Measurements from ENCODE around the gene E2F6. TPM values are rescaled to one million over a fixed set of nuclear protein-coding genes. Genes with fewer than 3 reads are reported as not detected.

Gene E2F6
- polyA plus RNA-seq, 1 experiment: 17.9 TPM

GRCh38 chr2:11494310-11494709 is 28.3 kb upstream of the E2F6 start:
- CTCF ChIA-PET: interaction anchor here (1.3 kb wide), 1 partner anchor 362 kb away, joined by 3 read pairs; no protein-coding TSS in a partner anchor

DNA sequence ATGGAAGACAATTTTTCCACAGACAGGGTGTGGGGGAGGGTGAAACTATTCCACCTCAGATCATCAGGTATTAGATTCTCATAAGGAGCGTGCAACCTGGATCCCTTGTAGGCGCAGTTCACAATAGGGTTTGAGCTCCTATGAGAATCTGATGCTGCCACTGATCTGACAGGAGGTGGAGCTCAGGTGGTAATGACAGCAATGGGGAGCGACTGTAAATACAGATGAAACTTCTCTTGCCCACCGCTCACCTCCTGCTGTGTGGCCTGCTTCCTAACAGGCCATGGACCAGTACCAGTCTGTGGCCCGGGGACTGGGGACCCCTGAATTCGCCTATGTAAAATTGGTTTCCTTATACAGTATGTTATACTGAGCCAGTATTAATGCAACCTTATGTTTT is 27.3 kb upstream of the E2F6 start:
- DNase-seq (ENCODE audit: low read depth, low spot score): no peak
- H3K4me3 ChIP-seq (ENCODE audit: low read depth, low read length): no peak overlapping the region
- no peak overlapping the region for H3K27ac ChIP-seq (ENCODE audit: low read depth, low read length)
- H3K9me3 ChIP-seq (ENCODE audit: control insufficient read depth, insufficient read depth, low read length): no peaks in the 10 kb centered on the region
- CTCF ChIA-PET: no interaction called here
- POLR2A ChIA-PET: no interaction called here
- TF ChIP-seq, protein P1, sequence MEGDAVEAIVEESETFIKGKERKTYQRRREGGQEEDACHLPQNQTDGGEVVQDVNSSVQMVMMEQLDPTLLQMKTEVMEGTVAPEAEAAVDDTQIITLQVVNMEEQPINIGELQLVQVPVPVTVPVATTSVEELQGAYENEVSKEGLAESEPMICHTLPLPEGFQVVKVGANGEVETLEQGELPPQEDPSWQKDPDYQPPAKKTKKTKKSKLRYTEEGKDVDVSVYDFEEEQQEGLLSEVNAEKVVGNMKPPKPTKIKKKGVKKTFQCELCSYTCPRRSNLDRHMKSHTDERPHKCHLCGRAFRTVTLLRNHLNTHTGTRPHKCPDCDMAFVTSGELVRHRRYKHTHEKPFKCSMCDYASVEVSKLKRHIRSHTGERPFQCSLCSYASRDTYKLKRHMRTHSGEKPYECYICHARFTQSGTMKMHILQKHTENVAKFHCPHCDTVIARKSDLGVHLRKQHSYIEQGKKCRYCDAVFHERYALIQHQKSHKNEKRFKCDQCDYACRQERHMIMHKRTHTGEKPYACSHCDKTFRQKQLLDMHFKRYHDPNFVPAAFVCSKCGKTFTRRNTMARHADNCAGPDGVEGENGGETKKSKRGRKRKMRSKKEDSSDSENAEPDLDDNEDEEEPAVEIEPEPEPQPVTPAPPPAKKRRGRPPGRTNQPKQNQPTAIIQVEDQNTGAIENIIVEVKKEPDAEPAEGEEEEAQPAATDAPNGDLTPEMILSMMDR (IDR thresholded peaks at IDR 0.05; ENCODE audit: low read depth, low read length): no peak
- peaks cover 35% of the 10 kb centered on the region for H3K27me3 ChIP-seq (ENCODE audit: control insufficient read depth, insufficient read depth, low read length)

More at GRCh38 chr2:11494310-11494709, 28.3 kb upstream of the E2F6 start:
- peaks cover 45% of the 10 kb centered on the region for H3K27me3 ChIP-seq (ENCODE audit: control insufficient read depth, insufficient read depth, low read length)
- no peak for DNase-seq (ENCODE audit: low read depth, low spot score)
- no peaks in the 10 kb centered on the region for H3K9me3 ChIP-seq (ENCODE audit: control insufficient read depth, insufficient read depth, low read length)
- POLR2A ChIA-PET: no interaction called here
- H3K27ac ChIP-seq (ENCODE audit: low read depth, low read length): no peak overlapping the region
- TF ChIP-seq, protein P1 (IDR thresholded peaks at IDR 0.05; ENCODE audit: low read depth, low read length): no peak
- H3K4me3 ChIP-seq (ENCODE audit: low read depth, low read length): no peak overlapping the region

- Histone ChIP-seq H3K27ac (ENCODE audit: low read depth, low read length) (no peak overlapping the region), H3K4me3 (ENCODE audit: low read depth, low read length) (no peak overlapping the region), H3K9me3 (ENCODE audit: control insufficient read depth, insufficient read depth, low read length) (no peaks in the 10 kb centered on the region), H3K27me3 (ENCODE audit: control insufficient read depth, insufficient read depth, low read length) (peaks cover 39% of the 10 kb centered on the region)
- DNase-seq (ENCODE audit: low read depth, low spot score): no peak
- CTCF ChIA-PET: no interaction called here
- TF ChIP-seq, protein P1 (IDR thresholded peaks at IDR 0.05; ENCODE audit: low read depth, low read length): no peak
- POLR2A ChIA-PET: no interaction called here
Measured at GRCh38 chr2:11492720-11493119, 26.8 kb upstream of the E2F6 start.

- H3K27me3 ChIP-seq (ENCODE audit: control insufficient read depth, insufficient read depth, low read length): peaks cover 36% of the 10 kb centered on the region
- H3K4me3 ChIP-seq (ENCODE audit: low read depth, low read length): no peak overlapping the region
- CTCF ChIA-PET: no interaction called here
- H3K27ac ChIP-seq (ENCODE audit: low read depth, low read length): no peak overlapping the region
- DNase-seq (ENCODE audit: low read depth, low spot score): no peak
- H3K9me3 ChIP-seq (ENCODE audit: control insufficient read depth, insufficient read depth, low read length): no peaks in the 10 kb centered on the region
- POLR2A ChIA-PET: no interaction called here
- TF ChIP-seq, protein P1 (IDR thresholded peaks at IDR 0.05; ENCODE audit: low read depth, low read length): no peak
Measured at GRCh38 chr2:11492244-11492643, 26.3 kb upstream of the E2F6 start.

GRCh38 chr2:11491348-11491933 is 25.5 kb upstream of the E2F6 start:
- CTCF ChIA-PET: interaction anchor here (1.2 kb wide), 1 partner anchor 11 kb away, joined by 3 read pairs; no protein-coding TSS in a partner anchor
- H3K27ac ChIP-seq (ENCODE audit: low read depth, low read length): no peak overlapping the region
- POLR2A ChIA-PET: interaction anchor here (0.6 kb wide), 1 partner anchor 24 kb away, joined by 4 read pairs; no protein-coding TSS in a partner anchor

More at GRCh38 chr2:11491348-11491933, 25.5 kb upstream of the E2F6 start:
- no peak for DNase-seq (ENCODE audit: low read depth, low spot score)
- Histone ChIP-seq H3K9me3 (ENCODE audit: control insufficient read depth, insufficient read depth, low read length) (no peaks in the 10 kb centered on the region), H3K27me3 (ENCODE audit: control insufficient read depth, insufficient read depth, low read length) (peaks cover 32% of the 10 kb centered on the region), H3K4me3 (ENCODE audit: low read depth, low read length) (no peak overlapping the region)
- TF ChIP-seq, protein P1 (IDR thresholded peaks at IDR 0.05; ENCODE audit: low read depth, low read length): no peak

Measured in AG04450 (cell line).